GM19455 (cell line): Measurements from ENCODE around the gene SRSF8.
"Not testable (repeated sequence)": the region's sequence is repeated elsewhere in the genome, so short reads cannot be mapped to it uniquely, and the experiment has no call there.

Experiments
- ATAC-seq: cut with Tn5 transposase; IDR thresholded peaks from one replicate; pipeline ENCODE4 v1.9.1; 2021; ENCODE audit not compliant: unreplicated experiment

SRSF8 gene

DNA sequence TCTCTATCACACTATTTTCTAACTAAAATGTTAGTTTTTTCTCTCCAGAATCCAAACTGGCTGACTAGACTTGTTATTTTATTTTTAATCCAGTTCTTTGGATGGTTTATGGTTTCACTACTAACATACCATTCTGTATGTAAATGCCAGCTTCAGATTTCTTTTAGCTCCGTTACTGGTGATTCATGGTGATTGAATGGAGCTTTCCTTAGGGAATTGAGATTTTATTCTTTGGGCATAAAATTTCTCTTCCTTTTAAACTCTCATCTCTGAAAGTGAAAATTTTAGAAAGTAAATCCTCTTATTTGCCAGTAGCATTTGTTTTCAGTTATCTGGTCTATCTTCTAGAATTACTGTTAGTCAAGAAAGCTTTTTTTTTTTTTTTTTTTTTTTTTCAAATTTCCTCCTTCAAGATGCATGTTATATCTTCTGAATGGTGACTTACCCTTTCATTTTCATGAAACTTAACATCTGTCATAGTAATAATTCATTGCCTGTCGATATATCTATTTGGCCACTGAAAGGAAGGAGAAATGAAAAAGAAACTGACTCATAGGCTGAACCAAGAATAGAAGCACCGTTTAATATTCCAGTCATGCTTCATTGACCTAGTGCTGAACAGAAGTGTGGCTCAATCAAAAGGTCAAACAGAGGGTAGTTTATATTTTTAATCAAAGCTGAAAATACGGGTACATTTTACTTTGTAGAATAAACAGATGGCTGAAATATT is 29.3 kb downstream of the SRSF8 start:
- peak; percentile 68 for ATAC-seq

DNA sequence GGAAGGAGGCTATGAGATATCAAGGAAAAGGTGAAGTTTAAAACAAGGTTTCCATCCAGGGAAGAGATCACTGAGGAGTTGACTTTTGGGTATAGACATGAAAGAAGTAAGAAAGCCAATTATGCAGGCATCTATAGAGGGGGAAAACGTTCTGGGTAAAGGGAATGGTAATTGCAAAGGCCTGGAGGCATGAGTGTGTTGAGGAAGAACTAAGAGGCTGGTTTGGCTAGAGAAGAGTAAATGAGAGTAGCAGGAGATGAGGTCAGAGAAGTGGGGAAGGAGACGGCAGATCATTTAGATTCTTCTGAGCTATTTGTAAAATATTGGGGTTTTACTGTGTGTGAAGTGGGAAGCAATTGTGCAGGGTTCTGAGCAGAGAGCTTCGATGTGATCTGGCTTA is 30.5 kb downstream of the SRSF8 start:
- no peak for ATAC-seq

DNA sequence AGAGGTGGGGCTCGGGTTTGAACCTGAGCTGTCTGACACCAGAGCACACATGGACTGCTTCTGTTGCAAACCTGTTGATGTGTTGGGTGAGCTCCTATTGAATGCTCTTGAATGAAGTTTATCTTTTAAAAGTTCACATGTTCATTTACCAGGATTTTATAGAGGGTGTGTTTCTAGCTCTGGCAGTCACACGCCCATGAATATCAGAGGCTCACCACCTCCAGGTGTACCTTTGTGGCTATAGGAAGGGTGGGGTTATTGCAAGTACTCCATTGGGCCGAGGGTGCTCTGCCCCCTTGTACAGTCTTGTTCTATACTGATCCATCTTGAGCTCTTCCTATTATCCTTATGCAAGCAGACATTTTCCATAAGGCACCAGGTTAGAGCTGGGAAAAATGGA is 32.1 kb downstream of the SRSF8 start:
- no peak for ATAC-seq

DNA sequence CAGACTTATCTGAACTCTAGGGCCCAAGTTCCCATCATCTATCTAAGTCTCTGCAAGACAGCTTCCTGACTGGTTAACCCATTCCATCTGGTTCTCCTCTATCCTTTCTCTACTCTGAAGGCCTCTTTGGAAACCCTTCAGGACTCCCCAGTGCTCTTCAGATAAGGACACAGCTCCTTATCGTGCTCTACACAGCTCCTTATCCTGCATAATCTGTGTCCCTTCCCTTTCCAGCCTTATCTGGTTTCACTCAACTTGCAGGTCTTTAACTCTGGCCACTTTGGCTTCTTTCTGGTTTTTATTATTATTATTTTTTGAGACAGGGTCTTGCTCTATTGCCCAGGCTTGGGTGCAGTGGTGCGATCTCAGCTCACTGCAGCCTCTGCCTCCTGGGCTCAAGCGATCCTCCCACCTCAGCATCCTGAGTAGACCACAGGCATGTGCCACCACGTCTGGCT is 33.5 kb downstream of the SRSF8 start:
- ATAC-seq = no peak

DNA sequence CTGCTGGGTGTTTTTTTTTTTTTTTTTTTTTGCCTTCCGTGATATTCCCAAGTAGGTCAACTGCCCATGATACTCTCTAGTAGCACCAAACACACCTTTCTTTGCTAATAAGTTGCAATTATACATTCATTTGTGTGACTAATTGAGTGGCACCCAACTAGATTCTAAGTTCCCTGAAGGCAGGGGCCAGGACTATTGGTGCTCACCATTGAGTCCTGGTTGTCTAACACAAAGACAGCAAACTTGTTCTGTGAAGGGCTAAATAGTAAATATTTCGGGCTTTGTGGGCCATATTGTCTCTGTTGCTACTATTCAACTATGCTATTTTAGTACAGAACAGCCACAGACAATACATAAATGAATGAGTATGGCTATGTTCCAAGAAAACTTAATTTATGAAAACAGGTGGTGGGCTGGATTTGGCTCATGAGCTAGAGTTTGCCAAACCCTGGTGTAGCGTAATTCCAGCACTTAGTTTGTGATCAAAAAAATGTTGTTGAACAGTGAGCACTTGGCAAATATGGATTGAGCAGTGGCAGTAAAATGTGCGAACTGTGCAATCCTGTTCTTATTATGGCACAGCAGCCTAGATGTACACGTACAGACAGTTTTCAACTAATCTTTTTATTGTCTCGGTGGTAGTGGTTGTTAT is 34.3 kb downstream of the SRSF8 start:
- ATAC-seq = no peak

DNA sequence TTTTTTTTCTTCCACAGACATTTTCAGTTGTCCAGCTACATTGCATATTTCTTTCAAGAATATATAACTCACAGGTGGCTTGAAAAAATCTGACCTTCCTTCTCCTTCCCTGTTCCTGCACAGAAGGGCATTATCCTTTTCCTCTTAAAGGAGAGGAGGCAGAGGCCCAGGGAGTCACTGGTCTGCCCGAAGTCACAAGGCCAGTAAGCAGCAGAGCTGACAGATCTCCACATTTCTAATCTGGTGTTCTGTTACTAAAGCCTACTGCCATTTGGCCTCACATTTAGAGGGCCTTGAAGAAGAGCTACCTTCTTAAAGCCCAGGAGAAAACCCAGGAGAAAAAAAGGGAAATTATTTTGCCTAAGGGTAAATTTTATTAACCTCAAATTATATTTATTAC is 35.2 kb downstream of the SRSF8 start:
- ATAC-seq = no peak

DNA sequence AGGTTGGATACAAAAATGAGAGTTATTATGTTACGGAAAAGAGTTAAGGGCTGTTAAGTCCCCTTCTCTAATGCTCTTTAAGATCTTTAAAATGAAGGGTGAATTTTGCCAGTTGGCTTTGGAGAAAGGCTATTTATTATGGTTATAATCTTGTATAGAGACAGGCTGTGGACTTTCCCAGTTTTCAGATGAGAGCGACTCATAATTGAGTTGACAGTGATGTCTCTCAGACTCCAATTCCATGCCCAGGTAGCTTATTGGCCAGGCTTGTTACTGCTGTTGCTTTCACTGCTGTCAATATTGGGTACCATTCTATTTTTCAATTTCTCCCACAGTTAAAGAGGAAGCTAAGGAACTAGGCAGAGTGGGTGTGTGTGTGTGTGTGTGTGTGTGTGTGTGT is 36.0 kb downstream of the SRSF8 start:
- no peak for ATAC-seq

DNA sequence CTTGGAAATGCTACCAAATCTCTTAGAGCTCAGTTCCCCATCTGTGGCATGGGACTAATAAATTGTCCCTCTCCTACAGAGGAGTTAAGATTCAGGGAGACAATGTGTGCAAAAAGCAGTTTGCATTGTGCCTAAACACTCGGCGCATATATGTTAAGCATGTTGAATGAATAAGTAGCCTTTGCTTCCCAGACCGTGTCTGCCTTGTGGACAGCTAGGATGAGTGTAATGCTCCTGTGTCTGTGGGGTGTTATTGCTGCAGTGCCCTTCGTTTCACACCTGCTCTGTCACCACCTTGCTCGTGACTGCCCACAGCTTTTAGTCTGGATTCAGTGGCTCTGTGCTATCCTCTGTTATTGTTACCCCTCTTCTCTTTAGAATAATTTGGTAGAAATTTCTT is 37.0 kb downstream of the SRSF8 start:
- no peak for ATAC-seq

DNA sequence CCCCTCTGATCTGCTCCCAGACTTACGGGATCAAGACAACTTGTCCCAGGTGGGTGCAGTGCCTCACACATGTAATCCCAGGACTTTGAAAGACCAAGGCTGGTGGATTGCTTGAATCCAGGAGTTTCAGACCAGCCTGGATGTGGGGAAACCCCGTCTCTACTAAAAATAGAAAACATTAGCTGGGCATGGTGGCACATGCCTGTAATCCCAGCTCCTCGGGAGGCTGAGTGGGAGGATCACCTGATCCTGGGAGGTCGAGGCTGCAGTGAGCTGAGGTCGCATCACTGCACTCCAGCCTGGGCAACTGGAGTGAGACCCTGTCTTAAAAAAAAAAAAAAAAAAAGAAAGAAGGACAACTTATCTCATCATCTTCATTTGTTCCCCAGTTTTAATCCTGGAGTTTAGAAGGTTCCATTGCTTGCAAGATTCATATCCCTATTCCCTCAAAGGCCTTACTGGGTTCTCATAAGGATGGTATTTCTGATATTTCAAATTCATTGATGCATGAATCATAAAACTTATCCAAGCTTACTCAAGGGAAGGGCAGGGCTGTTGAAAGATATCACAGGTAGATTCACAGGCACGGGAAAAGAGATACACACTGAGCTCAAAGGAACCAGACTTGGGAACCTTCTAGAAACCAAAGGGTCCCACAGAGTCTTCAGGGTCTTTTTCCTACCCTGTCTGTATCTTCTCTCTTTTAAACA is 37.6 kb downstream of the SRSF8 start:
- ATAC-seq = no peak

DNA sequence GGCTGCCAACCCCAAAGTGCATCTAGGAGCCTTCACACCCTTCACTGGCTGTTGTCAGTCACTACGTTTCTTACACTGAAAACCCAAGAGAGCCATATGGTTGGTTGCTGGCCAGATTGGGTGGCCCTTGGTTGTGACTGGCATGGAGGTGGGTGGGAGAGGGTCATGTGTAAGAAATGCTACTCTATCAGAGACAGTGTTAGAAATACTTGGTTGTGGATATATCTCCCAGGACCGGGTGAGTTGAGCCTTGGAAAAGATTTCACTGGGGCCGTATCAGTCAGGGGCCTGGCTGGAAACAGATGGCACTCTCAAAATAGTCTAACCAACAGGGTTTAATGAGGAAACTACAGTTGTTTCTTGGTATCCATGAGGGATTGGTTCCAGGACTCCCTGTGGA is 38.1 kb downstream of the SRSF8 start:
- no peak for ATAC-seq

DNA sequence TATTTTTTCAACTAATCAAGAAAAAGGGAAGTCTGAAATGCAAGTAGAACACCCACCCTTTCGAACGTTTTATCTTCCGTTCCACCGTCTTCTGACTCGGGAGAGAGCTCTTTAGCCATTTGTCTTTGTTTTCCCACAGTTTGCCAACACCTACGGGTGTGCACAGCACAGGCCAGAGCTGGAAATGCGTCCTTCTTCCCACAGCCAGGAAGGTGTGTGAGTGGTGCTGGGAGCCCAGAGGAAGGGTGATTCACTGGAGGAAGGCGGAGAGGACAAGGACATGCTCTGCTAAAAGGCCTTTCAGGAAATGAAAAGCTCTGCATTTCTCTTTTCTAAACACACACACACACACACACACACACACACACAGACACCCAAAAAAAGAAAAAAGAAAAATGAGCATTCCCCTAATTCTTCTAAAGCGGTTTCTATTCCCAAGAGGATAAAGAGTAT is 41.5 kb downstream of the SRSF8 start:
- ATAC-seq = no peak

DNA sequence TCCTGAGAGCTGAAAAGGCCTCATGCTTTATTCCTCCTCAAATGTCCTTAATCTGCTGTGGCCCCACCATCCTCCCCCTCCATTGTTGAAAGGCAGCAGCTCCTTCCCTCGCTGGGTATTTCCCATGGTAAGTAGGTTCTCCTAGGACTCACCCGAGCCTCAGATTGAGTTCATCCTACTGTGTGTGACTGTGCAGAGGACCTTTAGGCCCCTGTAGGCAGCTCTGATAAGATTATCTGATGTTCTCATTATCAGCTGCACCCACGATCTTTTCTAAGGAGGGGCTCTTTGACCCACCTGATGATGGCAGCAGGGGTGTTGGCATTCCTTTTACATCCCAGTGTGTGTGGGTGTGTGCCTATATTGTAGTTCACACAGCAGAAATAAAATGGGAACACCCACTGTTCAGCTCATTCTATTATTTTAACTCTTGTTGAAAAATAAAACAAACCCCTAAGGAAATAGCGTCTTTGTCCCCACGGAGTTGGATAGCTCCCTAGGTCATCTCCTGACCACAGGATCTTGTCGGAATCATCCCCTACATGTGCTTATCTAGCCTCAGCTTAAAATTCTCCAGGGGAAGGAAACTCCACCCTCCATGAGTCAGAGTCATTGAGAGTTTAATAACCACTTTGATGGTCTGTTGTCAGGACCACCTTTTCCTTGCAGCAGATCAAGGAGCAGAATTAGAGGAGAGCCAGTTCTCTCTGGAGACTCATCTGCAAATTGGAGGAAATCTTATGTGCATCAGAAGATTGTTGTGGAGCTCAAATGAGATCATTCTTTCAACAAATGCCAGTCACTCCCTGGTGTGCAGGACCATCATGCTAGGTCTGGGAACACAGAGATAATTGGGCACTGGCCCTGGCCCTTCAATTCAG is 42.2 kb downstream of the SRSF8 start:
- no peak for ATAC-seq

DNA sequence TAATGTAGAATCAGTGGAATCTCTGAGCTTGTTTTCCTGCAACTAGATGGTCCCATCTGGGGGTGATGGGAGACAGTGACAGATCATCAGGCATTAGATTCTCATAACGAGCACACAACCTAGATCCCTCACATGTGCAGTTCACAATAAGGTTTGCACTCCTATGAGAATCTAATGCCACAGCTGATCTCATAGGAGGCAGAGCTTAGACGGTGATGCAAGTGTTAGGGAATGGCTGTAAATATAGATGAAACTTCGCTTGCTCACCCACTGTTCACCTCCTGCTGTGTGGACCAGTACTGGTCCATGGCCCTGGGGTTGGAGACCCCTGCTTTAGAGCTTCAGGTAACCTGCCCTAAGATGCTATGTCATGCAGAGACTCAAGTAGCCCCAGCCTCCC is 44.8 kb downstream of the SRSF8 start:
- ATAC-seq = not testable (repeated sequence)

DNA sequence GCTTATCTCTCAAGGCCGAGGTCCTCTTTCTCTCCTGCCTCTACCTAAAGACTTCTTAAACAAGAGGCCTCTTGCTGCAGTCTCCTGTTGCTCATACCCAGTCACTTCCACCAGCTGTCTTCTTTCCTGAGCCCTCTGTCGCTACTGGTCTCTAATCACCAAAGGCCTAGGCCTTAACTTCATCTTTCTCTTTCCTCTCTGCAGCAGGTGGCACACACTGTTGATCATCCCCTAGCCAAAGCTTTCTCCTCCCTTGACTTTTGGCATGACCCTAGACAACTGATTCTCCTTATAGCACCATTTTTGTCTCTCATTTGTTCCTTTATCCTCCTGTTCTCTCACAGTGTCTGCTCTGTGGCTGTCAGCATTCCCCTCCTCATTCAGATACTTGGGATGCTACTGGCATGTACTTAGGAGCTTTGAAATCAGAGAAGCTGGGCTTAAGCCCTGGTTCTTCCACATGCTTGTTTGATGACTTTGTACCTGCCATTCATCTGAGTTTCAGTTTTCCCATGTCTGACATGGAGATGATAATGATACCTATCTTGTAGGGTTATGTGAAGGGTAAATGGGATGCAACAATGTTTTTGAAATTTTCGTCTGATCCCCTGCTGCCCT is 45.3 kb downstream of the SRSF8 start:
- ATAC-seq = no peak

DNA sequence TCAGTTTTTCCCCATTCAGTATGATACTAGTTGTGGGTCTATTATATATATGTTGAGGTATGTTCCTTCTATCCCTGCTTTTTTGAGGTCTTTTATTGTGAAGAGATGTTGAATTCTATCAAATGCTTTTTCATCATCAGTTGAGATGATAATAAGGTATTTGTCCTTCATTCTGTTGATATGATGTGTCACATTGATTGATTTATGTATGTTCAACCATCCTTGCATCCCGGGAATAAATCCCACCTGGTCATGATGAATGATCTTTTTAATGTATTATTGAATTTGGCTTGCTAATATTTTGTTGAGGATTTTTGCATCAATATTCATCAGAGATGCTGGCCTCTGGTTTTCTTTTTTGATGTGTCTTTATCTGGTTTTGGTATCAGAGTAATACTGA is 48.9 kb downstream of the SRSF8 start:
- ATAC-seq = no peak

DNA sequence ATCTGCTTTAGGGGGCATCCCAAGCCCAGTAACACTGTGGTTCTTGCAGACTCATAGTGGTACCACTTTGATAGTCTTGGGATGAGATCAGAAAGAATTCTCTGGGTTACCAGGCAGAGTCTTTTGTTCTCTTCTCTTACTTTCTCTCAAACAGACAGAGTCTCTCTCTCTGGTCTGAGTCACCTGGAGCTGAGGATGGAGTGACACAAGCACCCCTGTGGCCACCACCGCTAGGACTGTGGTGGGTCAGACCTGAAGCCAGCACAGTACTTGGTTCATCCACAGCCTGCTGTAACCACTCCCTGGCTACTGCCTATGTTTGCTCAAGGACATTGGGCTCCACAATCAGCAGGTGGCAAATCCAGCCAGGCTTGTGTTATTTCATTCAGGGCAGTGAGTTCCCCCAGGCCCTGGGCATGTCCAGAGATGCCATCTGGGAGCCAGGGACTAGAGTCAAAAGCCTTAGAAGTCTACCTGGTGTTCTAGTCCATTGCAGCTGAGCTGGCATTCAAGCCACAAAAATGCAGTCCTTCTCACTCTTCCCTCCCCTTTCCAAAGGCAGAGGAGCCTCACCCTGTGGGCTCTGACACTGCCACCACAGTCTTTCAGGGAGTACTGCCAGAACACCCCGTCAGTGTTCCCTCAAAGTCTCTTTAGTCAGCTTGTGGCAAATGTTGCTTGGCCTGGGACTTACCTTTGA is 52.8 kb downstream of the SRSF8 start:
- no peak for ATAC-seq
